Prostate gland (tissue), 2 donors: ENCODE results near the gene TMEM26. TPM values are rescaled to one million over a fixed set of nuclear protein-coding genes. Genes with fewer than 3 reads are reported as not detected.

Experiments
- DNase-seq: peaks from one replicate; pipeline ENCODE4 v3.0.0-alpha.2; 2019; ENCODE audit warnings: low spot score
- H3K27ac ChIP-seq, 2 donors: fragments of 200-600 bp; sonication (generic); 2 replicates each; pipeline ENCODE4 v1.5.1; 2017 to 2019
- H3K27me3 ChIP-seq: fragments of 200-600 bp; sonication (generic); replicated peaks from 2 replicates; pipeline ENCODE4 v1.5.1; 2019; ENCODE audit not compliant: insufficient read depth
- H3K36me3 ChIP-seq, 2 donors: fragments of 200-600 bp; sonication (generic); 1 replicate in 1 of 2; 2 replicates in 1 of 2; pipeline versions ENCODE4 v1.5.1 to v1.8.1; 2017 to 2019
- H3K4me1 ChIP-seq: fragments of 200-600 bp; sonication (generic); replicated peaks from 2 replicates; pipeline ENCODE4 v1.5.1; 2019
- H3K4me3 ChIP-seq, 2 donors: fragments of 200-600 bp; sonication (generic); 2 replicates each; pipeline ENCODE4 v1.5.1; 2017 to 2019
- H3K9me3 ChIP-seq: fragments of 200-600 bp; sonication (generic); 2 replicates; pipeline ENCODE4 v1.5.1; 2017
- CTCF ChIP-seq, 4 experiments: fragments of 200-600 bp in 2 of 4; fragments of 450-650 bp in 2 of 4; sonication (generic) in 2 of 4; IDR thresholded peaks; 1 replicate in 3 of 4; 2 replicates in 1 of 4; pipeline ENCODE4 v1.5.1; 2016 to 2019; ENCODE audit warnings: antibody characterized with exemption in 4 of 4, mild to moderate bottlenecking in 2 of 4, moderate library complexity in 2 of 4
- POLR2A ChIP-seq: fragments of 450-650 bp; IDR thresholded peaks from one replicate; pipeline ENCODE4 v1.6.1; 2016; ENCODE audit warnings: antibody characterized with exemption, mild to moderate bottlenecking
- POLR2AphosphoS5 ChIP-seq: sonication (generic); formaldehyde crosslinking; IDR thresholded peaks from one replicate; pipeline ENCODE4 v1.6.1; 2017; ENCODE audit warnings: antibody characterized with exemption
- whole genome bisulfite sequencing: methylation state at CpG from one replicate; pipeline ENCODE4 v1.1.5; 2018; 5-methylcytosine and 5-hydroxymethylcytosine counted together
- intact Hi-C: fragments of 100-400 bp; cut with DNase I; formaldehyde crosslinking; loops from one replicate; pipeline ENCODE4 v1.14.2; 2022
- total RNA-seq, 2 donors: library from RNA; depleted of rRNA; stranded (reverse); fragments of >200 nt; gene quantifications; one replicate each; pipeline ENCODE4 v1.1.0, GENCODE V29; 2016

Gene TMEM26
- total RNA-seq, 2 donors from 2014 or later, result 3.7 to 11.6 TPM

DNA sequence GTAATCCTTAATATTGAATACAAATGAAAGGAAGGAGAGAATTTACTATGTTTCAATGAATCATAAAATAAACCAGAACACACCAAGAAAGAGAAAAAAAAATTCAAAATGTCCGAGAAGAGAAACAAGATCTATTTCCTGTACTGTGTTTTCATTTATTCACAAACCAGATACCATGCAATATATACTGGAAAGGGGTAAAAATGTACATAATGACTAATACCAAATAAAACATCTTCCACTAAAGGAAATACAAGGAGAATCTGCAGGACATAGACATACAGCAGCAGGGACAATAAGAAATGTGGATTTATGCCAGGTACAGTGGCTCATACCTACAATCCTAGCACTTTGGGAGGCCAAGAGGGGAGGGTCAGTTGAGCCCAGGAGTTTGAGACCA is 24.3 kb upstream of the TMEM26 start:
- 64% methylated on average over 1 of the region's 1 CpG for WGBS
- Histone ChIP-seq H3K4me3 (no peak overlapping the region), H3K4me1 (no peaks in the 10 kb centered on the region), H3K36me3 (no peaks in the 10 kb centered on the region), H3K9me3 (no peaks in the 10 kb centered on the region), H3K27me3 (no peaks in the 10 kb centered on the region), H3K27ac (no peak overlapping the region)
- intact Hi-C loops, result no loop called here
- TF ChIP-seq CTCF (IDR thresholded peaks at IDR 0.05), result no peak
- TF ChIP-seq POLR2A, result no peak
- TF ChIP-seq POLR2AphosphoS5, result no peak
- DNase-seq, result no peak

GRCh38 chr10:61476529-61476928 is 23.3 kb upstream of the TMEM26 start:
- intact Hi-C loops, result no loop called here
- TF ChIP-seq POLR2A (no peak), CTCF (IDR thresholded peaks at IDR 0.05) (no peak), POLR2AphosphoS5 (no peak)
- H3K27me3 ChIP-seq, result no peaks in the 10 kb centered on the region
- no peak overlapping the region for H3K27ac ChIP-seq
- H3K36me3 ChIP-seq, result no peaks in the 10 kb centered on the region
- no peaks in the 10 kb centered on the region for H3K4me1 ChIP-seq
- 97% methylated on average over 1 of the region's 1 CpG for WGBS
- H3K9me3 ChIP-seq, result no peaks in the 10 kb centered on the region
- no peak overlapping the region for H3K4me3 ChIP-seq
- no peak for DNase-seq

DNA sequence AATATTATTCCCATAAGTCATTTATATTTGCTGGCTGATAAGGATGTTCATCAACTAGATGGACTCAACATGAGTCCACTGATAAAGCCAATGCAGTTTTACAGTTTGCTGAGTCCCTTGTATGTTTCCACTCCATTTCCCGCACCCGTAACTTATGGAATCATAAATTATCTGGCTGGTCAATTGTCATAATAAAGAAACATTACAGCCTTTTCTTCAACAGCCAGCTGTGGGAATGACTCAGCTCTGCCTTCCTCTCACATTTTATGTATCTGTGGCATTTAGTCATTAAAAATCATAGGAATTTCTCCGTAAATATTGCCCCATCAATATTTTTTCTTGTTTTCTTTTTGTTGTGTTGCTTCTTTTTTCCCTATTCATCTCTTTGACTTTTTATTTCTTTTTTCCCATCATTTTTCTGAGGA is 22.3 kb upstream of the TMEM26 start:
- H3K36me3 ChIP-seq, result no peaks in the 10 kb centered on the region
- no peaks in the 10 kb centered on the region for H3K9me3 ChIP-seq
- no peak for TF ChIP-seq POLR2AphosphoS5
- no peaks in the 10 kb centered on the region for H3K27me3 ChIP-seq
- 74% methylated on average over 3 of the region's 3 CpGs for WGBS
- no peak overlapping the region for H3K4me3 ChIP-seq
- no peaks in the 10 kb centered on the region for H3K4me1 ChIP-seq
- no peak overlapping the region for H3K27ac ChIP-seq
- no peak for DNase-seq
- intact Hi-C loops, result no loop called here

GRCh38 chr10:61472090-61472674 is 19.0 kb upstream of the TMEM26 start:
- DNase-seq, result no peak
- no peaks in the 10 kb centered on the region for H3K4me1 ChIP-seq
- H3K9me3 ChIP-seq, result no peaks in the 10 kb centered on the region
- intact Hi-C loops, result no loop called here
- TF ChIP-seq POLR2AphosphoS5 (no peak), CTCF (IDR thresholded peaks at IDR 0.05) (no peak), POLR2A (no peak)
- WGBS, result 75% methylated on average over 5 of the region's 5 CpGs
- H3K4me3 ChIP-seq, result no peak overlapping the region
- no peaks in the 10 kb centered on the region for H3K27me3 ChIP-seq
- no peaks in the 10 kb centered on the region for H3K36me3 ChIP-seq
- no peak overlapping the region for H3K27ac ChIP-seq

DNA sequence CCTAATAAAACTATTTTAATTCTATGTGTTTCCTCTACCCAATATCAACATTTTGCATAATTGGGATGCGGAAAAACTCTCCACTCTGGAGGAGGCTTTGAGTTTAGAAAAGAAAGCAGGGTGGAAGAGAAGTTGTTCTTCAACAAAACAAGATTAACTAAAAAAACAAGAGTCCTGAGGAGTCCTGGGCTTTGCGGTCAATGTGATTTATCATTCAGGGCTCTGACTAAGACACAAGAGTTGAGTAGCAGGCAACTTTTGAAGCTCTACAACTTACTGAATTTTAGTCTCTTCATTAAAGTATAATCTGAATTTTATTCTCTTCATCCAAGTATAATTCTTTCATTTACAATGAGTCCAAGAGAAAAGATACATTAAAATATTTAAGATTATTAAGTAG is 18.3 kb upstream of the TMEM26 start:
- no peaks in the 10 kb centered on the region for H3K27me3 ChIP-seq
- H3K36me3 ChIP-seq, result no peaks in the 10 kb centered on the region
- intact Hi-C loops, result no loop called here
- no peak for DNase-seq
- 97% methylated on average over 2 of the region's 2 CpGs for WGBS
- no peak overlapping the region for H3K27ac ChIP-seq
- no peaks in the 10 kb centered on the region for H3K9me3 ChIP-seq
- no peak overlapping the region for H3K4me3 ChIP-seq
- H3K4me1 ChIP-seq, result no peaks in the 10 kb centered on the region
- TF ChIP-seq CTCF (IDR thresholded peaks at IDR 0.05) (no peak), POLR2AphosphoS5 (no peak), POLR2A (no peak)
